H1 (cell line): Measurements from ENCODE around the gene GATA1. TPM values are rescaled to one million over a fixed set of nuclear protein-coding genes. Genes with fewer than 3 reads are reported as not detected.

Experiments
- CTCF ChIA-PET: fragments of 300-600 bp; sonication (Branson Sonifier 250); formaldehyde crosslinking; loops from one replicate; lab custom pipeline; 2021; ENCODE audit not compliant: partially characterized antibody; lab: Charles Lee
- POLR2A ChIA-PET: fragments of 300-600 bp; sonication (Branson Sonifier 250); formaldehyde crosslinking; loops from one replicate; lab custom pipeline; 2021; ENCODE audit warnings: inconsistent platforms; ENCODE audit not compliant: partially characterized antibody; lab: Charles Lee
- DNase-seq, 2 experiments: peaks; one replicate each; pipeline versions ENCODE4 v3.0.0 to v3.0.0-alpha.2; 2010 to 2022; ENCODE audit warnings: low spot score in 2 of 2, low read depth in 1 of 2, mixed read lengths in 1 of 2
- FAIRE-seq: peaks from 2 replicates; lab custom pipeline; 2011; peaks lifted over from hg19 to GRCh38; lab: Jason Lieb, UNC
- H2AFZ ChIP-seq: 2 replicates; pipeline ENCODE4 v1.8.1; 2012; ENCODE audit warnings: low read length, inconsistent platforms
- H2AK5ac ChIP-seq: 2 replicates; pipeline ENCODE4 v1.6.1; 2013; ENCODE audit warnings: low read depth, low read length
- H2BK120ac ChIP-seq: replicated peaks from 2 replicates; pipeline ENCODE3; 2013; ENCODE audit warnings: low read depth, low read length, inconsistent platforms
- H2BK12ac ChIP-seq: 2 replicates; pipeline ENCODE4 v1.6.1; 2013; ENCODE audit warnings: low read depth, low read length
- H2BK15ac ChIP-seq: 2 replicates; pipeline ENCODE4 v1.6.1; 2013; ENCODE audit warnings: low read length
- H2BK20ac ChIP-seq: 2 replicates; pipeline ENCODE4 v1.6.1; 2013; ENCODE audit warnings: low read length
- H2BK5ac ChIP-seq: 2 replicates; pipeline ENCODE4 v1.6.1; 2013; ENCODE audit warnings: low read depth, low read length
- H3K14ac ChIP-seq: 2 replicates; pipeline ENCODE4 v1.6.1; 2013; ENCODE audit warnings: inconsistent platforms; ENCODE audit not compliant: insufficient read length
- H3K18ac ChIP-seq: 2 replicates; pipeline ENCODE4 v1.6.1; 2013; ENCODE audit warnings: low read length; ENCODE audit errors: extremely low read depth
- H3K23ac ChIP-seq: 2 replicates; pipeline ENCODE4 v1.6.1; 2013; ENCODE audit warnings: inconsistent platforms; ENCODE audit not compliant: insufficient read length
- H3K23me2 ChIP-seq: 2 replicates; pipeline ENCODE4 v1.6.1; 2013; ENCODE audit warnings: low read depth, low read length
- H3K27ac ChIP-seq: 2 replicates; pipeline ENCODE4 v1.6.1; 2011; ENCODE audit warnings: low read depth, low read length, inconsistent platforms
- H3K27me3 ChIP-seq, 4 experiments: replicated peaks in 1 of 4; 1 replicate in 1 of 4; 2 replicates in 3 of 4; pipeline versions ENCODE4 v1.6.1 to v1.8.1; 2011 to 2013; ENCODE audit warnings: low read length in 3 of 4, mild to moderate bottlenecking in 3 of 4, inconsistent platforms in 2 of 4, mixed read lengths in 2 of 4, moderate library complexity in 1 of 4; ENCODE audit not compliant: control insufficient read depth in 3 of 4, insufficient read depth in 3 of 4; ENCODE audit errors: extremely low read depth in 1 of 4
- H3K36me3 ChIP-seq, 4 experiments: 2 replicates each; pipeline versions ENCODE4 v1.6.1 to v1.8.1; 2011 to 2013; ENCODE audit warnings: mild to moderate bottlenecking in 4 of 4, low read length in 3 of 4, moderate library complexity in 2 of 4, control low read depth in 1 of 4, inconsistent platforms in 1 of 4; ENCODE audit not compliant: insufficient read depth in 4 of 4, control insufficient read depth in 2 of 4
- H3K4ac ChIP-seq: replicated peaks from 2 replicates; pipeline ENCODE3; 2013; ENCODE audit warnings: low read length, low read depth, mixed read lengths, inconsistent platforms; ENCODE audit not compliant: insufficient read length
- H3K4me1 ChIP-seq, 4 experiments: replicated peaks in 1 of 4; 1 replicate in 1 of 4; 2 replicates in 3 of 4; pipeline versions ENCODE4 v1.6.1 to v1.8.1; 2011 to 2013; ENCODE audit warnings: low read length in 3 of 4, inconsistent platforms in 2 of 4, mixed read lengths in 1 of 4; ENCODE audit not compliant: insufficient read depth in 4 of 4, control insufficient read depth in 3 of 4
- H3K4me2 ChIP-seq, 2 experiments: 2 replicates each; pipeline versions ENCODE4 v1.6.1 to v1.8.1; 2011 to 2013; ENCODE audit warnings: low read depth in 2 of 2, low read length in 2 of 2, control low read depth in 1 of 2, inconsistent platforms in 1 of 2, mild to moderate bottlenecking in 1 of 2; ENCODE audit not compliant: insufficient read depth in 1 of 2
- H3K4me3 ChIP-seq, 4 experiments: fragments of 200-600, 300-600 bp in 1 of 4; sonication (generic), shearing (Covaris generic), sonication (Bioruptor Twin) in 1 of 4; 2 replicates each; pipeline versions ENCODE4 v1.5.1 to v1.8.1; 2011 to 2016; ENCODE audit warnings: low read length in 4 of 4, low read depth in 3 of 4, control low read depth in 2 of 4, inconsistent platforms in 2 of 4, mild to moderate bottlenecking in 2 of 4, mixed read lengths in 1 of 4, moderate library complexity in 1 of 4; ENCODE audit not compliant: insufficient read depth in 2 of 4; ENCODE audit errors: extremely low read depth in 1 of 4
- H3K56ac ChIP-seq: replicated peaks from 2 replicates; pipeline ENCODE3; 2013; ENCODE audit warnings: low read depth, mild to moderate bottlenecking, mixed read lengths, low read length, inconsistent platforms; ENCODE audit not compliant: insufficient read length
- H3K79me1 ChIP-seq: 2 replicates; pipeline ENCODE4 v1.6.1; 2013; ENCODE audit warnings: low read depth, low read length, control low read depth
- H3K79me2 ChIP-seq, 2 experiments: 2 replicates each; pipeline versions ENCODE4 v1.6.1 to v1.8.1; 2012 to 2013; ENCODE audit warnings: low read length in 2 of 2, mild to moderate bottlenecking in 2 of 2, inconsistent platforms in 1 of 2; ENCODE audit not compliant: insufficient read depth in 2 of 2, control insufficient read depth in 1 of 2
- H3K9ac ChIP-seq, 4 experiments: replicated peaks in 1 of 4; 1 replicate in 1 of 4; 2 replicates in 3 of 4; pipeline versions ENCODE4 v1.6.1 to v1.8.1; 2011 to 2013; ENCODE audit warnings: low read depth in 3 of 4, low read length in 3 of 4, control low read depth in 2 of 4, mild to moderate bottlenecking in 2 of 4, moderate library complexity in 2 of 4, inconsistent platforms in 1 of 4; ENCODE audit errors: extremely low read depth in 1 of 4
- H3K9me3 ChIP-seq, 2 experiments: 2 replicates each; pipeline versions ENCODE4 v1.6.1 to v1.8.1; 2012 to 2013; ENCODE audit warnings: mild to moderate bottlenecking in 2 of 2, moderate library complexity in 2 of 2, control low read depth in 1 of 2, inconsistent platforms in 1 of 2, low read depth in 1 of 2, low read length in 1 of 2, mixed read lengths in 1 of 2; ENCODE audit not compliant: insufficient read depth in 2 of 2
- H4K20me1 ChIP-seq, 2 experiments: replicated peaks in 1 of 2; 2 replicates each; pipeline versions ENCODE3 to v1.8.1; 2011 to 2013; ENCODE audit warnings: inconsistent platforms in 2 of 2, low read length in 2 of 2, mild to moderate bottlenecking in 1 of 2; ENCODE audit not compliant: insufficient read depth in 2 of 2, control insufficient read depth in 1 of 2
- H4K5ac ChIP-seq: 2 replicates; pipeline ENCODE4 v1.6.1; 2013; ENCODE audit warnings: low read length, low read depth, mixed read lengths, inconsistent platforms; ENCODE audit not compliant: insufficient read length
- H4K8ac ChIP-seq: 2 replicates; pipeline ENCODE4 v1.8.0; 2013; ENCODE audit warnings: mild to moderate bottlenecking, moderate library complexity, low read length, inconsistent platforms; ENCODE audit not compliant: insufficient read depth; ENCODE audit errors: extremely low read depth
- H4K91ac ChIP-seq: replicated peaks from 2 replicates; pipeline ENCODE3; 2013; ENCODE audit warnings: low read length, mixed read lengths, inconsistent platforms; ENCODE audit not compliant: insufficient read length
- CTBP2 ChIP-seq: IDR thresholded peaks from 2 replicates; pipeline ENCODE4 v1.7.0; 2011; ENCODE audit warnings: borderline replicate concordance, mild to moderate bottlenecking, moderate library complexity, mixed read lengths, low read length; ENCODE audit not compliant: insufficient read depth, insufficient read length
- EZH2 ChIP-seq: fragments of 200-600 bp; sonication (generic); IDR thresholded peaks from 2 replicates; pipeline ENCODE4 v1.7.1; 2012; ENCODE audit warnings: low read depth, mild to moderate bottlenecking, moderate library complexity, low read length, inconsistent platforms; ENCODE audit not compliant: severe bottlenecking
- NANOG ChIP-seq: IDR thresholded peaks from 2 replicates; pipeline ENCODE4 v1.6.1; 2011; ENCODE audit warnings: low read length, low read depth, mild to moderate bottlenecking, inconsistent platforms; ENCODE audit not compliant: insufficient read depth, poor library complexity, severe bottlenecking
- POLR2AphosphoS5 ChIP-seq: IDR thresholded peaks from 2 replicates; pipeline ENCODE4 v1.6.1; 2011; ENCODE audit warnings: low read depth, low read length
- RFX5 ChIP-seq: IDR thresholded peaks from 2 replicates; pipeline ENCODE4 v1.6.1; 2011; ENCODE audit warnings: low read depth, low read length, improper control_type of control experiment, borderline replicate concordance
- SIX5 ChIP-seq: IDR thresholded peaks from 2 replicates; pipeline ENCODE4 v1.6.1; 2011; ENCODE audit warnings: mild to moderate bottlenecking, low read depth, low read length
- SP1 ChIP-seq: IDR thresholded peaks from 2 replicates; pipeline ENCODE4 v1.6.1; 2011; ENCODE audit warnings: low read depth, low read length
- SP4 ChIP-seq: IDR thresholded peaks from 2 replicates; pipeline ENCODE4 v1.6.1; 2012; ENCODE audit warnings: low read length, inconsistent platforms
- WGBS, 2 experiments: shearing (Covaris generic) in 1 of 2; methylation state at CpG; one replicate each; pipeline versions ENCODE4 v1.1.6 to v1.1.7; 2013 to 2015; ENCODE audit warnings: low lambda C conversion rate in 2 of 2, mixed read lengths in 2 of 2, inconsistent platforms in 1 of 2, low coverage in 1 of 2, missing lambda C conversion rate in 1 of 2; ENCODE audit not compliant: insufficient replicate concordance in 2 of 2, insufficient coverage in 1 of 2, insufficient read length in 1 of 2; ENCODE audit errors: extremely low coverage in 1 of 2, missing lambda C conversion rate in 1 of 2; 5-methylcytosine and 5-hydroxymethylcytosine counted together
- polyA plus RNA-seq, 7 experiments: library from polyadenylated mRNA; depleted of rRNA in 3 of 7; stranded (reverse) in 5 of 7; unstranded in 2 of 7; fragments of >200 nt in 5 of 7; fragments of 200-250 nt in 2 of 7; gene quantifications; 1 replicate in 5 of 7; 2 replicates in 1 of 7; 4 replicates in 1 of 7; pipeline versions ENCODE4 v1.2.1 to v1.2.3, GENCODE V29; 2011 to 2013; ENCODE audit warnings: missing spikeins in 2 of 7, mixed read lengths in 2 of 7
- total RNA-seq: library from RNA; stranded (reverse); fragmentation: NEBNext Ultra II Directional; extraction: Animal tissue kit (Norgen Biotek cat#: 25700); gene quantifications from 2 replicates; pipeline ENCODE4 v1.2.1, GENCODE V29; 2021
- TF ChIP-seq, protein P1 (sequence below): IDR thresholded peaks from 2 replicates; pipeline ENCODE4 v1.6.1; 2011; ENCODE audit warnings: low read length, improper control_type of control experiment

Gene GATA1
- total and polyA plus RNA-seq, 2 of the 8 experiments (the other 6 are each of a cell fraction or from before 2014, with no cell fraction given): 0.05 TPM; not detected in 1

DNA sequence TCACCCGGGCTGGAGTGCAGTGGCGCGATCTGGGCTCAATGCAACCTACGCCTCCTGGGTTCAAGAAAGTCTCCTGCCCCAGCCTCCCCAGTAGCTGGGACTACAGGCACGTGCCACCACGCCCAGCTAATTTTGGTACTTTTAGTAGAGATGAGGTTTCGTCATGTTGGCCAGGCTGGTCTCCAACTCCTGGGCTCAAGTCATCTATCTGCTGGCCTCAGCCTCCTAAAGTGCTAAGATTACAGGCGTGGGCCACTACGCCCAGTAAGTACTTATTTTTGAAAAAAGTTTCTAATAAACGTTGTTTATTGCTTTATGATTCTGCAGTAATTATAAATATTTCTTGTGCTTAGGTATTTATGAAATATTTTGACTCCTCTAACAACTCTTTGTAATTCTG lies 53.3 kb downstream of the GATA1 start:
- TF ChIP-seq SIX5 (no peak), SP1 (no peak), CTBP2 (no peak), SP4 (no peak), RFX5 (no peak), NANOG (no peak), EZH2 (no peak), POLR2AphosphoS5 (no peak)
- TF ChIP-seq, protein P1, sequence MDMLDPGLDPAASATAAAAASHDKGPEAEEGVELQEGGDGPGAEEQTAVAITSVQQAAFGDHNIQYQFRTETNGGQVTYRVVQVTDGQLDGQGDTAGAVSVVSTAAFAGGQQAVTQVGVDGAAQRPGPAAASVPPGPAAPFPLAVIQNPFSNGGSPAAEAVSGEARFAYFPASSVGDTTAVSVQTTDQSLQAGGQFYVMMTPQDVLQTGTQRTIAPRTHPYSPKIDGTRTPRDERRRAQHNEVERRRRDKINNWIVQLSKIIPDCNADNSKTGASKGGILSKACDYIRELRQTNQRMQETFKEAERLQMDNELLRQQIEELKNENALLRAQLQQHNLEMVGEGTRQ: no peak
- no peak overlapping the region for H3K23ac ChIP-seq
- no peak overlapping the region for H2AFZ ChIP-seq
- H3K14ac ChIP-seq: no peak overlapping the region
- H3K27ac ChIP-seq: no peak overlapping the region
- no peaks in the 10 kb centered on the region for H3K9me3 ChIP-seq
- H2BK12ac ChIP-seq: no peak overlapping the region
- ChIA-PET POLR2A (no interaction called here), CTCF (no interaction called here)
- no peak overlapping the region for H2BK15ac ChIP-seq
- H3K18ac ChIP-seq: no peak overlapping the region
- H3K56ac ChIP-seq: no peak overlapping the region
- H3K4me3 ChIP-seq: no peak overlapping the region
- H3K36me3 ChIP-seq: no peaks in the 10 kb centered on the region
- H3K9ac ChIP-seq: no peak overlapping the region
- H3K4me2 ChIP-seq: no peak overlapping the region
- no peak overlapping the region for H2BK120ac ChIP-seq
- peaks cover 0 to 3% (median 0%) of the 10 kb centered on the region in 4 experiments; a peak in 3 of 7 replicates for H3K4me1 ChIP-seq
- H3K27me3 ChIP-seq: peaks cover 5 to 16% (median 9%) of the 10 kb centered on the region in 4 experiments; a peak in 6 of 7 replicates
- no peak overlapping the region for H4K8ac ChIP-seq
- H3K23me2 ChIP-seq: peaks cover 4% of the 10 kb centered on the region; the same call in 1 of the 2 replicates
- H2BK5ac ChIP-seq: no peak overlapping the region
- H4K91ac ChIP-seq: no peak overlapping the region
- H2AK5ac ChIP-seq: no peak overlapping the region
- DNase-seq: no peak
- no peak for FAIRE-seq
- 81% methylated on average over 9 of the region's 10 CpGs; no CpG with 5 or more reads in 1 of the 2 experiments for WGBS, 2 experiments
- no peaks in the 10 kb centered on the region for H3K79me1 ChIP-seq
- no peaks in the 10 kb centered on the region for H3K79me2 ChIP-seq
- no peak overlapping the region for H4K5ac ChIP-seq
- no peak overlapping the region for H2BK20ac ChIP-seq
- H4K20me1 ChIP-seq: no peaks in the 10 kb centered on the region
- no peak overlapping the region for H3K4ac ChIP-seq
